Nephron (organoid): ENCODE results near the gene RMC1.

Source experiments
- H3K27ac Mint-ChIP-seq, 3 experiments: 2 replicates each; pipeline ENCODE4 v1.8.0; 2020; ENCODE audit warnings: mixed read lengths in 3 of 3, mild to moderate bottlenecking in 2 of 3, moderate library complexity in 1 of 3
- H3K27me3 Mint-ChIP-seq: 2 replicates; pipeline ENCODE4 v1.8.0; 2021; ENCODE audit warnings: low read depth, mild to moderate bottlenecking, moderate library complexity, mixed read lengths
- H3K36me3 Mint-ChIP-seq: 2 replicates; pipeline ENCODE4 v1.8.0; 2020; ENCODE audit warnings: low read depth, mixed read lengths
- H3K4me1 Mint-ChIP-seq: 2 replicates; pipeline ENCODE4 v1.8.0; 2020; ENCODE audit warnings: mixed read lengths
- H3K4me3 Mint-ChIP-seq, 3 experiments: 2 replicates each; pipeline ENCODE4 v1.8.0; 2020; ENCODE audit warnings: mild to moderate bottlenecking in 3 of 3, mixed read lengths in 3 of 3, moderate library complexity in 2 of 3
- H3K9me3 Mint-ChIP-seq: 2 replicates; pipeline ENCODE4 v1.8.0; 2020; ENCODE audit warnings: mixed read lengths
- TF ChIP-seq, protein P1 (sequence below), 3 experiments: fragments of 200-600 bp; sonication (generic); IDR thresholded peaks; one replicate each; pipeline ENCODE4 v1.5.0; 2021; ENCODE audit warnings: antibody characterized with exemption in 3 of 3; ENCODE audit not compliant: unreplicated experiment in 3 of 3

The RMC1 gene

DNA sequence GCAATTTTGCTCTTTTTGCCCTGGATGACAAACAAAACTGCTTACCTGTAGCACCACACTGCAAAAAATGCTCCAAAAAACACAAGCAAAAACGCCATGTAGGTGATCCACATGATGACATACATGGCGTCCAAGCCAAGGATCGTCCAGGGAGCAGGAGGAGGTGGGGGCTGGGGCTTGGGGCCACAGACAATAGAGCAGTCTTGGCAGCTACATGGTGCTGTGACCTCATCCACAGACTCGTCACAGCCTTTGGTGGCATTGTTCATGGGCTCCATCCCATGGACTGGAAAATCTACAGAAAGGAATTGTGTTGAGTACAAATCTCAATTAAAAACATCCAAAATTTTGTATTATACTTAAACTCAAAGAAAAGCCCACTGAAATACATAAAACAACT is 56.9 kb downstream of the RMC1 start:
- Mint-ChIP-seq H3K4me3 (no peak overlapping the region), H3K27ac (no peak overlapping the region), H3K9me3 (no peaks in the 10 kb centered on the region), H3K27me3 (no peaks in the 10 kb centered on the region), H3K4me1 (no peaks in the 10 kb centered on the region), H3K36me3 (peaks cover 66% of the 10 kb centered on the region)
- TF ChIP-seq, protein P1, sequence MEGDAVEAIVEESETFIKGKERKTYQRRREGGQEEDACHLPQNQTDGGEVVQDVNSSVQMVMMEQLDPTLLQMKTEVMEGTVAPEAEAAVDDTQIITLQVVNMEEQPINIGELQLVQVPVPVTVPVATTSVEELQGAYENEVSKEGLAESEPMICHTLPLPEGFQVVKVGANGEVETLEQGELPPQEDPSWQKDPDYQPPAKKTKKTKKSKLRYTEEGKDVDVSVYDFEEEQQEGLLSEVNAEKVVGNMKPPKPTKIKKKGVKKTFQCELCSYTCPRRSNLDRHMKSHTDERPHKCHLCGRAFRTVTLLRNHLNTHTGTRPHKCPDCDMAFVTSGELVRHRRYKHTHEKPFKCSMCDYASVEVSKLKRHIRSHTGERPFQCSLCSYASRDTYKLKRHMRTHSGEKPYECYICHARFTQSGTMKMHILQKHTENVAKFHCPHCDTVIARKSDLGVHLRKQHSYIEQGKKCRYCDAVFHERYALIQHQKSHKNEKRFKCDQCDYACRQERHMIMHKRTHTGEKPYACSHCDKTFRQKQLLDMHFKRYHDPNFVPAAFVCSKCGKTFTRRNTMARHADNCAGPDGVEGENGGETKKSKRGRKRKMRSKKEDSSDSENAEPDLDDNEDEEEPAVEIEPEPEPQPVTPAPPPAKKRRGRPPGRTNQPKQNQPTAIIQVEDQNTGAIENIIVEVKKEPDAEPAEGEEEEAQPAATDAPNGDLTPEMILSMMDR (IDR thresholded peaks at IDR 0.05; ENCODE audit: unreplicated experiment in 3 of 3) = no peak

DNA sequence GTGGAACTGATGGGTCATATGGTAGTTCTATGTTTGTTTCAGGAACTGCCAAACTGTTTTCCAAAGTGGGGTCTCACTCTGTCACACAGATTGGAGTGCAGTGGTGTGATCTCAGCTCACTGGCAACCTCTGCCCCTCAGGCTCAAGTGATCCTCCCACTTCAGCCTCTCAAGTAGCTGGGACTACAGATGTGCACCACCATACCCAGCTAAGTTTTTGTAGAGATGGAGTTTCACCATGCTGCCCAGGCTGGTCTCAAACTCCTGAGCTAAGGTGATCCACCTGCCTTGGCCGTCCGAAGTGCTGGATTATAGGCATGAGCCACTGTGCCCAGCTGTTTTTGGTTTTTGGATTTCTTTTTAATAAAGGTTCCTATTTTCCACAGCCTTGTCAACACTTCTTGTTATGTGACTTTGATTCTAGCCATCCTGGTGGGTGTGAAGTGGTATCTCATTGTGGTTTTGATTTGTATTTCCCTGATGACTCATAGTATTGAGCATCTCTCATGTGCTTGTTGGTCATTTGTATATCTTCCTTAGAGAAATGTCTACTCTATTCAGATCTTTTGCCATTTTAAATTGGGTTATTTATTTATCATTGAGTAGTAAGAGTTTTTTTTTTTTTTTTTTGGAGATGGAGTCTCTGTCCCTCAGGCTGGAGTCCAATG is 60.2 kb downstream of the RMC1 start:
- TF ChIP-seq, protein P1 (IDR thresholded peaks at IDR 0.05; ENCODE audit: unreplicated experiment in 3 of 3) = no peak
- peaks cover 64% of the 10 kb centered on the region for H3K36me3 Mint-ChIP-seq
- no peak overlapping the region for H3K4me3 Mint-ChIP-seq
- H3K9me3 Mint-ChIP-seq = no peaks in the 10 kb centered on the region
- H3K4me1 Mint-ChIP-seq = no peaks in the 10 kb centered on the region
- no peaks in the 10 kb centered on the region for H3K27me3 Mint-ChIP-seq
- H3K27ac Mint-ChIP-seq = no peak overlapping the region

DNA sequence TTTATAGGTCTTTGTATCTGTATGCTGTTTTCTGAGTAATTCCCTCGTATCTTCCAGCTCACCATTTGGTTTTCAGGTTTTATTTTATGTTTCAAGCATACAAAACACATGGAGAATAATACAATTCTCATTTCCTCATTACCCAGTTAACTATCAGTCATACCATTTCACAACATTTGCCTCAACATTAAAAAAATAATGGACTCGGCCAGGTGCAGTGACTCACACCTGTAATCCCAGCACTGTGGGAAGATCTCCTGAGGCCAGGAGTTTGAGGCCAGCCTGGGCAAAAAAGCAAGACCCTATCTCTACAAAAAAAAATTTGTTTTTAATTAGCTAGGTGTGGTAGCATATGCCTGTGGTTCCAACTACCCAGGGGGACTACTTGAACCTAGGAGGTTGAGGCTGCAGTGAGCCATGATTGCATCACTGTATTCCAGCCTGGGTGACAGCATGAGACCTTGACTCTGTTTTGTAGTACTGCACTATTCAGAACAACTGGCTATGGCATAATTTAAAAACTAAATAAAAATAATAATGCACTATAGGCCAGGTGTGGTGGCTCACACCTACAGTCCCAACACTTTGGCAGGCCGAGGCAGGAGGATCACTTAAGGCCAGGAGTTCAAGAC is 62.7 kb downstream of the RMC1 start:
- Mint-ChIP-seq H3K27me3 (no peaks in the 10 kb centered on the region), H3K4me1 (no peaks in the 10 kb centered on the region), H3K9me3 (no peaks in the 10 kb centered on the region), H3K36me3 (peaks cover 54% of the 10 kb centered on the region), H3K27ac (no peak overlapping the region), H3K4me3 (no peak overlapping the region)
- TF ChIP-seq, protein P1 (IDR thresholded peaks at IDR 0.05; ENCODE audit: unreplicated experiment in 3 of 3) = no peak

DNA sequence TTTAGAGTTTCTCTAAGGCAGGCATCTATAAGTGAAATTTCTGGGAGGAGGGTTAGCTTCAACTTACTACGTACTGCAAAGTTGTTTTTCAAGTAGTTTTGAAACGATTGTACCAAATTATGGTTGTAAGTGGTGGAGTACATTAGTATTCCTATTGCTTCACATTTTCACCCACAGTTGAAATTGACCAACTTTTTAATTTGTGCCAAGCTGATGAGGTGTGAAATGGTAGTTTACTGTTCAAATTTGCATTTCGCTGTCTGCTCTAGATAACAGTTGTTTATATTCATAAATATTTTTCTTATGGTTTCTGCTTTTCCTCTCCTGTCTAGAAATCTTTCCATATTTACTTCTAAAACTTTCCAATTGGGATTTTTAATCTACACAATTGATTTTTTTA is 64.4 kb downstream of the RMC1 start:
- Mint-ChIP-seq H3K27ac (no peak overlapping the region), H3K36me3 (peaks cover 42% of the 10 kb centered on the region), H3K4me3 (no peak overlapping the region), H3K9me3 (no peaks in the 10 kb centered on the region), H3K27me3 (no peaks in the 10 kb centered on the region), H3K4me1 (no peaks in the 10 kb centered on the region)
- TF ChIP-seq, protein P1 (IDR thresholded peaks at IDR 0.05; ENCODE audit: unreplicated experiment in 3 of 3) = no peak

DNA sequence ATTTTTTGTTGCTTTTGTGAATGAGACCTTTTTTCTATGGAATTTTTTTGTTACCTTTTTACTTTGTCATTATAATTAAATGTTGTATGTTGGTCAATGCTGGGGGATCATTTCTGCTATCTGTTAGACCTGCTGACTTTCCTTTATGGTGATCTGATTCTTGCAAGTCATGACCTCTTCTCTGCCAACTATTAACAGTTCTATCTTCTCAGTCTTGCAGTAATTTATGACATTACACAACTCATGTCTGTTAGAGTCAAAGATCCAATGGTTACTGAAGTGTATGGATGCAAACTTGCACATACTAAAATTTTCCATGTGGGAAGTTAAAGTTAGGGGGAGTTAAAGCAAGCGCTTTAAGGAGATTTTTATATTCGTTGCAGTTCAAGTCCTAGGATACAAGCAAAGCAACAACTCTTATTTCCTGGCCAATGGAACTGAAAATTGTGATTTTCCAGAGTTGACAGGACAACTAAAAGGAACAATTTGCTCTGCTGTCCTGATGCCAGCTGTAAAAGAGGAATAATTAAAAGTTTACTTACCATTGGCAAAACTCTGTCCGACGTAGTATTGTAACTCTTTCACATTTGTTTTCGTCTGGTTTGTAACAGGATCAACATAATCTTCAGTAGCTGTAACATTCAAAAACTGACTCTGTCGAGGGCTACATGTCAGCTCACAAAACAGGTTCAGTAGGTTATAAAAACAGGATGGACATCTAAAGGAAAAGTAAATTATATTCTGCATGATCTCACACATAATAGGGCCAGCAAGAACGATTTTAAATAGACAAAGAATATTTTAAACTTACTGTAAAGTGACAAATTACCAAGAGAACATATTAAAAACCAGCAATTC is 65.2 kb downstream of the RMC1 start:
- Mint-ChIP-seq H3K27ac (peak overlapping the region in 1 of 3 experiments; percentile 50), H3K4me1 (no peaks in the 10 kb centered on the region), H3K36me3 (peaks cover 37% of the 10 kb centered on the region), H3K9me3 (no peaks in the 10 kb centered on the region), H3K4me3 (no peak overlapping the region), H3K27me3 (no peaks in the 10 kb centered on the region)
- TF ChIP-seq, protein P1 (IDR thresholded peaks at IDR 0.05; ENCODE audit: unreplicated experiment in 3 of 3) = no peak
